Type B pancreatic cell (in vitro differentiated cells): ENCODE results near the gene TBL1X. TPM values are rescaled to one million over a fixed set of nuclear protein-coding genes. Genes with fewer than 3 reads are reported as not detected.

ENCODE experiments used
- DNase-seq: peaks from one replicate; pipeline ENCODE4 v3.0.0; 2021; ENCODE audit warnings: mixed read lengths; ENCODE audit not compliant: unreplicated experiment; ENCODE audit errors: extremely low spot score
- H3K27ac Mint-ChIP-seq: 2 replicates; pipeline ENCODE4 v1.8.0; 2021; ENCODE audit warnings: mild to moderate bottlenecking, mixed read lengths
- H3K27me3 Mint-ChIP-seq: 2 replicates; pipeline ENCODE4 v1.8.0; 2021; ENCODE audit warnings: mixed read lengths
- H3K36me3 Mint-ChIP-seq: 2 replicates; pipeline ENCODE4 v1.8.0; 2021; ENCODE audit warnings: mixed read lengths
- H3K4me1 Mint-ChIP-seq: one replicate; pipeline ENCODE4 v1.8.0; 2021; ENCODE audit warnings: mixed read lengths; ENCODE audit not compliant: unreplicated experiment
- H3K4me3 Mint-ChIP-seq: 2 replicates; pipeline ENCODE4 v1.8.0; 2021; ENCODE audit warnings: mild to moderate bottlenecking, mixed read lengths
- H3K9me3 Mint-ChIP-seq: 2 replicates; pipeline ENCODE4 v1.8.0; 2021; ENCODE audit warnings: mixed read lengths
- CTCF ChIP-seq: fragments of 200-600 bp; sonication (generic); conservative IDR thresholded peaks from 2 replicates; pipeline ENCODE4 v1.5.0; 2021; ENCODE audit warnings: antibody characterized with exemption, mild to moderate bottlenecking
- total RNA-seq: library from RNA; stranded (reverse); gene quantifications from 2 replicates; pipeline ENCODE4 v1.2.1, GENCODE V29; 2021; ENCODE audit warnings: low replicate concordance

The TBL1X gene
- total RNA-seq, 1 donor from 2014 or later: 41.3 TPM

GRCh38 chrX:9729171-9729885, 264.5 kb downstream of the TBL1X start:
- no peak for TF ChIP-seq CTCF
- Mint-ChIP-seq H3K27me3 (no peaks in the 10 kb centered on the region), H3K9me3 (peaks cover 14% of the 10 kb centered on the region), H3K4me3 (no peak overlapping the region), H3K36me3 (no peaks in the 10 kb centered on the region), H3K27ac (no peak overlapping the region), H3K4me1 (no peaks in the 10 kb centered on the region)
- no peak for DNase-seq

- H3K4me3 Mint-ChIP-seq: no peak overlapping the region
- TF ChIP-seq CTCF: no peak
- H3K4me1 Mint-ChIP-seq: no peaks in the 10 kb centered on the region
- DNase-seq: no peak
- H3K27me3 Mint-ChIP-seq: no peaks in the 10 kb centered on the region
- H3K9me3 Mint-ChIP-seq: peaks cover 13% of the 10 kb centered on the region
- peaks cover under 1% of the 10 kb centered on the region for H3K36me3 Mint-ChIP-seq
- H3K27ac Mint-ChIP-seq: no peak overlapping the region
Observed at GRCh38 chrX:9730078-9730477, 265.2 kb downstream of the TBL1X start.

GRCh38 chrX:9730752-9731151, 265.9 kb downstream of the TBL1X start:
- Mint-ChIP-seq H3K36me3 (peaks cover 5% of the 10 kb centered on the region), H3K9me3 (peaks cover 15% of the 10 kb centered on the region), H3K4me3 (no peak overlapping the region)

GRCh38 chrX:9737363-9737762, 272.5 kb downstream of the TBL1X start:
- Mint-ChIP-seq H3K27ac (no peak overlapping the region), H3K9me3 (peaks cover 6% of the 10 kb centered on the region), H3K4me1 (no peaks in the 10 kb centered on the region), H3K27me3 (no peaks in the 10 kb centered on the region), H3K4me3 (no peak overlapping the region), H3K36me3 (peaks cover 5% of the 10 kb centered on the region)
- TF ChIP-seq CTCF: no peak
- no peak for DNase-seq

More at GRCh38 chrX:9730752-9731151, 265.9 kb downstream of the TBL1X start:
- Mint-ChIP-seq H3K27ac (no peak overlapping the region), H3K4me1 (no peaks in the 10 kb centered on the region), H3K27me3 (no peaks in the 10 kb centered on the region)
- no peak for DNase-seq
- no peak for TF ChIP-seq CTCF

GRCh38 chrX:9738151-9738550, 273.3 kb downstream of the TBL1X start:
- no peaks in the 10 kb centered on the region for H3K4me1 Mint-ChIP-seq
- no peak for TF ChIP-seq CTCF
- no peak for DNase-seq
- H3K27ac Mint-ChIP-seq: no peak overlapping the region
- peaks cover 6% of the 10 kb centered on the region for H3K9me3 Mint-ChIP-seq
- H3K4me3 Mint-ChIP-seq: no peak overlapping the region
- no peaks in the 10 kb centered on the region for H3K27me3 Mint-ChIP-seq
- peaks cover 5% of the 10 kb centered on the region for H3K36me3 Mint-ChIP-seq
